Esophagus squamous epithelium (tissue), 4 donors: Measurements from ENCODE around the gene UBR3.

Experiments
- CTCF ChIP-seq, 6 experiments: fragments of 450-650 bp in 4 of 6; fragments of 200-600 bp in 2 of 6; sonication (generic) in 2 of 6; IDR thresholded peaks; one replicate each; pipeline ENCODE4 v1.5.1; 2016 to 2019; ENCODE audit warnings: antibody characterized with exemption in 6 of 6, mild to moderate bottlenecking in 4 of 6, moderate library complexity in 4 of 6
- POLR2A ChIP-seq, 4 donors: fragments of 450-650 bp; IDR thresholded peaks; one replicate each; pipeline ENCODE4 v1.6.1; 2017; ENCODE audit warnings: antibody characterized with exemption in 4 of 4, mild to moderate bottlenecking in 4 of 4, moderate library complexity in 3 of 4

- TF ChIP-seq CTCF (IDR thresholded peaks at IDR 0.05) = no peak
- no peak for TF ChIP-seq POLR2A (IDR thresholded peaks at IDR 0.05)
These were observed 257.7 kb downstream of the UBR3 start for GRCh38 chr2:170084820-170085491.
